ENCODE data around the gene IRF2BP2.

DNA sequence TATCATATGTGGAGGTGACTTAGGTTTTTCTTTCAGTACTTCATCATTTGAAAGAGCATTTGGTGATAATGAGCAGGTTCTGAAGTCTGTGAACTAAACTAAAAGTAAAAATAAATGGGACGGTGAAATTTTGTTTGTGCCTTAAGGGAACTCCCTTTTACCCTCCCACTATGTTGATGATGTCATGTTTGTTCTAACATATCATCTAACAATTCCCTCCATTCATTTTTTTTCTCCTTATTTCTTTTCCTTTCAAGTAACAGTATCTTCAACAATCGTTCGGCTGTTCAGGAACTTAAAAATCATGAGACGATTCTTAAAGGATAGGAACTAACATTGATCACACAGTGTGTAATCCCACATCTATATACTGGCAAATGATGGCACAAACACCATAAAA lies 30.0 kb upstream of the IRF2BP2 start:
- TF ChIP-seq, protein P1, sequence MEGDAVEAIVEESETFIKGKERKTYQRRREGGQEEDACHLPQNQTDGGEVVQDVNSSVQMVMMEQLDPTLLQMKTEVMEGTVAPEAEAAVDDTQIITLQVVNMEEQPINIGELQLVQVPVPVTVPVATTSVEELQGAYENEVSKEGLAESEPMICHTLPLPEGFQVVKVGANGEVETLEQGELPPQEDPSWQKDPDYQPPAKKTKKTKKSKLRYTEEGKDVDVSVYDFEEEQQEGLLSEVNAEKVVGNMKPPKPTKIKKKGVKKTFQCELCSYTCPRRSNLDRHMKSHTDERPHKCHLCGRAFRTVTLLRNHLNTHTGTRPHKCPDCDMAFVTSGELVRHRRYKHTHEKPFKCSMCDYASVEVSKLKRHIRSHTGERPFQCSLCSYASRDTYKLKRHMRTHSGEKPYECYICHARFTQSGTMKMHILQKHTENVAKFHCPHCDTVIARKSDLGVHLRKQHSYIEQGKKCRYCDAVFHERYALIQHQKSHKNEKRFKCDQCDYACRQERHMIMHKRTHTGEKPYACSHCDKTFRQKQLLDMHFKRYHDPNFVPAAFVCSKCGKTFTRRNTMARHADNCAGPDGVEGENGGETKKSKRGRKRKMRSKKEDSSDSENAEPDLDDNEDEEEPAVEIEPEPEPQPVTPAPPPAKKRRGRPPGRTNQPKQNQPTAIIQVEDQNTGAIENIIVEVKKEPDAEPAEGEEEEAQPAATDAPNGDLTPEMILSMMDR (conservative IDR thresholded peaks at IDR 0.05): no peak
- no peak for TF ChIP-seq EZH2 (IDR thresholded peaks at IDR 0.05; ENCODE audit: low read depth)

Data from PC-9 (cell line).